A172 (cell line): Measurements from ENCODE around the gene LRRC14B. TPM values are rescaled to one million over a fixed set of nuclear protein-coding genes. Genes with fewer than 3 reads are reported as not detected.
"Not testable (repeated sequence)": the region's sequence is repeated elsewhere in the genome, so short reads cannot be mapped to it uniquely, and the experiment has no call there.

Source experiments
- DNase-seq: peaks from one replicate; pipeline ENCODE4 v3.0.0-alpha.2; 2015; ENCODE audit warnings: low spot score
- total RNA-seq: library from RNA; depleted of rRNA; stranded (reverse); fragments of >200 nt; shearing (Covaris generic); gene quantifications from 2 replicates; pipeline ENCODE4 v1.2.3, GENCODE V29; 2014; rRNA removed

Gene LRRC14B
- total RNA-seq, 1 experiment from 2014 or later: not detected

GRCh38 chr5:240550-240949, 49.3 kb downstream of the LRRC14B start:
- DNase-seq: not testable (repeated sequence)

GRCh38 chr5:241045-241669, 49.9 kb downstream of the LRRC14B start:
- DNase-seq: not testable (repeated sequence)

- DNase-seq: not testable (repeated sequence)
Measured at GRCh38 chr5:243683-244367, 52.5 kb downstream of the LRRC14B start.

- DNase-seq: not testable (repeated sequence)
Measured at GRCh38 chr5:245717-246116, 54.4 kb downstream of the LRRC14B start.

Other genes with a start within 250 kb of the LRRC14B start
- gene PLEKHG4B, start 99.3 kb upstream of the LRRC14B start, total RNA-seq: 0.29 and 0.74 TPM in 2 replicates
- 6.2 and 6.3 TPM in 2 replicates for gene CCDC127, start 26.7 kb downstream of the LRRC14B start, total RNA-seq
- 89.1 and 106 TPM in 2 replicates for gene SDHA, start 26.8 kb downstream of the LRRC14B start, total RNA-seq
- 98.6 and 117 TPM in 2 replicates for gene PDCD6, start 80.2 kb downstream of the LRRC14B start, total RNA-seq
- gene AHRR, start 130.2 kb downstream of the LRRC14B start, total RNA-seq: 1.2 and 1.4 TPM in 2 replicates